Lower leg skin (tissue), 3 donors: ENCODE measurements around the gene PRDM2.

Experiments
- CTCF ChIP-seq, 3 donors: fragments of 450-650 bp; IDR thresholded peaks; one replicate each; pipeline ENCODE4 v1.5.1; 2016; ENCODE audit warnings: antibody characterized with exemption in 3 of 3, mild to moderate bottlenecking in 3 of 3, moderate library complexity in 2 of 3
- POLR2A ChIP-seq, 2 donors: fragments of 450-650 bp; IDR thresholded peaks; one replicate each; pipeline ENCODE4 v1.6.1; 2016 to 2017; ENCODE audit warnings: antibody characterized with exemption in 2 of 2, mild to moderate bottlenecking in 1 of 2, moderate library complexity in 1 of 2

GRCh38 chr1:13784971-13785370, 85.0 kb downstream of the PRDM2 start:
- TF ChIP-seq CTCF (IDR thresholded peaks at IDR 0.05) (no peak), POLR2A (IDR thresholded peaks at IDR 0.05) (no peak)
